H1 (cell line): ENCODE data around the gene KRT32. TPM values are rescaled to one million over a fixed set of nuclear protein-coding genes. Genes with fewer than 3 reads are reported as not detected.

Experiments
- CTCF ChIA-PET: fragments of 300-600 bp; sonication (Branson Sonifier 250); formaldehyde crosslinking; loops from one replicate; lab custom pipeline; 2021; ENCODE audit not compliant: partially characterized antibody; lab: Charles Lee
- POLR2A ChIA-PET: fragments of 300-600 bp; sonication (Branson Sonifier 250); formaldehyde crosslinking; loops from one replicate; lab custom pipeline; 2021; ENCODE audit warnings: inconsistent platforms; ENCODE audit not compliant: partially characterized antibody; lab: Charles Lee
- DNase-seq, 2 experiments: peaks; one replicate each; pipeline versions ENCODE4 v3.0.0 to v3.0.0-alpha.2; 2010 to 2022; ENCODE audit warnings: low spot score in 2 of 2, low read depth in 1 of 2, mixed read lengths in 1 of 2
- FAIRE-seq: peaks from 2 replicates; lab custom pipeline; 2011; peaks lifted over from hg19 to GRCh38; lab: Jason Lieb, UNC
- H2AFZ ChIP-seq: 2 replicates; pipeline ENCODE4 v1.8.1; 2012; ENCODE audit warnings: low read length, inconsistent platforms
- H2AK5ac ChIP-seq: 2 replicates; pipeline ENCODE4 v1.6.1; 2013; ENCODE audit warnings: low read depth, low read length
- H2BK120ac ChIP-seq: replicated peaks from 2 replicates; pipeline ENCODE3; 2013; ENCODE audit warnings: low read depth, low read length, inconsistent platforms
- H2BK12ac ChIP-seq: 2 replicates; pipeline ENCODE4 v1.6.1; 2013; ENCODE audit warnings: low read depth, low read length
- H2BK15ac ChIP-seq: 2 replicates; pipeline ENCODE4 v1.6.1; 2013; ENCODE audit warnings: low read length
- H2BK20ac ChIP-seq: 2 replicates; pipeline ENCODE4 v1.6.1; 2013; ENCODE audit warnings: low read length
- H2BK5ac ChIP-seq: 2 replicates; pipeline ENCODE4 v1.6.1; 2013; ENCODE audit warnings: low read depth, low read length
- H3K14ac ChIP-seq: 2 replicates; pipeline ENCODE4 v1.6.1; 2013; ENCODE audit warnings: inconsistent platforms; ENCODE audit not compliant: insufficient read length
- H3K18ac ChIP-seq: 2 replicates; pipeline ENCODE4 v1.6.1; 2013; ENCODE audit warnings: low read length; ENCODE audit errors: extremely low read depth
- H3K23ac ChIP-seq: 2 replicates; pipeline ENCODE4 v1.6.1; 2013; ENCODE audit warnings: inconsistent platforms; ENCODE audit not compliant: insufficient read length
- H3K23me2 ChIP-seq: 2 replicates; pipeline ENCODE4 v1.6.1; 2013; ENCODE audit warnings: low read depth, low read length
- H3K27ac ChIP-seq: 2 replicates; pipeline ENCODE4 v1.6.1; 2011; ENCODE audit warnings: low read depth, low read length, inconsistent platforms
- H3K27me3 ChIP-seq, 4 experiments: replicated peaks in 1 of 4; 1 replicate in 1 of 4; 2 replicates in 3 of 4; pipeline versions ENCODE4 v1.6.1 to v1.8.1; 2011 to 2013; ENCODE audit warnings: low read length in 3 of 4, mild to moderate bottlenecking in 3 of 4, inconsistent platforms in 2 of 4, mixed read lengths in 2 of 4, moderate library complexity in 1 of 4; ENCODE audit not compliant: control insufficient read depth in 3 of 4, insufficient read depth in 3 of 4; ENCODE audit errors: extremely low read depth in 1 of 4
- H3K36me3 ChIP-seq, 4 experiments: 2 replicates each; pipeline versions ENCODE4 v1.6.1 to v1.8.1; 2011 to 2013; ENCODE audit warnings: mild to moderate bottlenecking in 4 of 4, low read length in 3 of 4, moderate library complexity in 2 of 4, control low read depth in 1 of 4, inconsistent platforms in 1 of 4; ENCODE audit not compliant: insufficient read depth in 4 of 4, control insufficient read depth in 2 of 4
- H3K4ac ChIP-seq: replicated peaks from 2 replicates; pipeline ENCODE3; 2013; ENCODE audit warnings: low read length, low read depth, mixed read lengths, inconsistent platforms; ENCODE audit not compliant: insufficient read length
- H3K4me1 ChIP-seq, 4 experiments: replicated peaks in 1 of 4; 1 replicate in 1 of 4; 2 replicates in 3 of 4; pipeline versions ENCODE4 v1.6.1 to v1.8.1; 2011 to 2013; ENCODE audit warnings: low read length in 3 of 4, inconsistent platforms in 2 of 4, mixed read lengths in 1 of 4; ENCODE audit not compliant: insufficient read depth in 4 of 4, control insufficient read depth in 3 of 4
- H3K4me2 ChIP-seq, 2 experiments: 2 replicates each; pipeline versions ENCODE4 v1.6.1 to v1.8.1; 2011 to 2013; ENCODE audit warnings: low read depth in 2 of 2, low read length in 2 of 2, control low read depth in 1 of 2, inconsistent platforms in 1 of 2, mild to moderate bottlenecking in 1 of 2; ENCODE audit not compliant: insufficient read depth in 1 of 2
- H3K4me3 ChIP-seq, 4 experiments: fragments of 200-600, 300-600 bp in 1 of 4; sonication (generic), shearing (Covaris generic), sonication (Bioruptor Twin) in 1 of 4; 2 replicates each; pipeline versions ENCODE4 v1.5.1 to v1.8.1; 2011 to 2016; ENCODE audit warnings: low read length in 4 of 4, low read depth in 3 of 4, control low read depth in 2 of 4, inconsistent platforms in 2 of 4, mild to moderate bottlenecking in 2 of 4, mixed read lengths in 1 of 4, moderate library complexity in 1 of 4; ENCODE audit not compliant: insufficient read depth in 2 of 4; ENCODE audit errors: extremely low read depth in 1 of 4
- H3K56ac ChIP-seq: replicated peaks from 2 replicates; pipeline ENCODE3; 2013; ENCODE audit warnings: low read depth, mild to moderate bottlenecking, mixed read lengths, low read length, inconsistent platforms; ENCODE audit not compliant: insufficient read length
- H3K79me1 ChIP-seq: 2 replicates; pipeline ENCODE4 v1.6.1; 2013; ENCODE audit warnings: low read depth, low read length, control low read depth
- H3K79me2 ChIP-seq, 2 experiments: 2 replicates each; pipeline versions ENCODE4 v1.6.1 to v1.8.1; 2012 to 2013; ENCODE audit warnings: low read length in 2 of 2, mild to moderate bottlenecking in 2 of 2, inconsistent platforms in 1 of 2; ENCODE audit not compliant: insufficient read depth in 2 of 2, control insufficient read depth in 1 of 2
- H3K9ac ChIP-seq, 4 experiments: replicated peaks in 1 of 4; 1 replicate in 1 of 4; 2 replicates in 3 of 4; pipeline versions ENCODE4 v1.6.1 to v1.8.1; 2011 to 2013; ENCODE audit warnings: low read depth in 3 of 4, low read length in 3 of 4, control low read depth in 2 of 4, mild to moderate bottlenecking in 2 of 4, moderate library complexity in 2 of 4, inconsistent platforms in 1 of 4; ENCODE audit errors: extremely low read depth in 1 of 4
- H3K9me3 ChIP-seq, 2 experiments: 2 replicates each; pipeline versions ENCODE4 v1.6.1 to v1.8.1; 2012 to 2013; ENCODE audit warnings: mild to moderate bottlenecking in 2 of 2, moderate library complexity in 2 of 2, control low read depth in 1 of 2, inconsistent platforms in 1 of 2, low read depth in 1 of 2, low read length in 1 of 2, mixed read lengths in 1 of 2; ENCODE audit not compliant: insufficient read depth in 2 of 2
- H4K20me1 ChIP-seq, 2 experiments: replicated peaks in 1 of 2; 2 replicates each; pipeline versions ENCODE3 to v1.8.1; 2011 to 2013; ENCODE audit warnings: inconsistent platforms in 2 of 2, low read length in 2 of 2, mild to moderate bottlenecking in 1 of 2; ENCODE audit not compliant: insufficient read depth in 2 of 2, control insufficient read depth in 1 of 2
- H4K5ac ChIP-seq: 2 replicates; pipeline ENCODE4 v1.6.1; 2013; ENCODE audit warnings: low read length, low read depth, mixed read lengths, inconsistent platforms; ENCODE audit not compliant: insufficient read length
- H4K8ac ChIP-seq: 2 replicates; pipeline ENCODE4 v1.8.0; 2013; ENCODE audit warnings: mild to moderate bottlenecking, moderate library complexity, low read length, inconsistent platforms; ENCODE audit not compliant: insufficient read depth; ENCODE audit errors: extremely low read depth
- H4K91ac ChIP-seq: replicated peaks from 2 replicates; pipeline ENCODE3; 2013; ENCODE audit warnings: low read length, mixed read lengths, inconsistent platforms; ENCODE audit not compliant: insufficient read length
- ATF2 ChIP-seq: IDR thresholded peaks from 2 replicates; pipeline ENCODE4 v1.6.1; 2012; ENCODE audit warnings: low read length, inconsistent platforms
- WGBS, 2 experiments: shearing (Covaris generic) in 1 of 2; methylation state at CpG; one replicate each; pipeline versions ENCODE4 v1.1.6 to v1.1.7; 2013 to 2015; ENCODE audit warnings: low lambda C conversion rate in 2 of 2, mixed read lengths in 2 of 2, inconsistent platforms in 1 of 2, low coverage in 1 of 2, missing lambda C conversion rate in 1 of 2; ENCODE audit not compliant: insufficient replicate concordance in 2 of 2, insufficient coverage in 1 of 2, insufficient read length in 1 of 2; ENCODE audit errors: extremely low coverage in 1 of 2, missing lambda C conversion rate in 1 of 2; 5-methylcytosine and 5-hydroxymethylcytosine counted together
- polyA plus RNA-seq, 7 experiments: library from polyadenylated mRNA; depleted of rRNA in 3 of 7; stranded (reverse) in 5 of 7; unstranded in 2 of 7; fragments of >200 nt in 5 of 7; fragments of 200-250 nt in 2 of 7; gene quantifications; 1 replicate in 5 of 7; 2 replicates in 1 of 7; 4 replicates in 1 of 7; pipeline versions ENCODE4 v1.2.1 to v1.2.3, GENCODE V29; 2011 to 2013; ENCODE audit warnings: missing spikeins in 2 of 7, mixed read lengths in 2 of 7
- total RNA-seq: library from RNA; stranded (reverse); fragmentation: NEBNext Ultra II Directional; extraction: Animal tissue kit (Norgen Biotek cat#: 25700); gene quantifications from 2 replicates; pipeline ENCODE4 v1.2.1, GENCODE V29; 2021

The KRT32 gene
- total and polyA plus RNA-seq, 2 of the 8 experiments (the other 6 are each of a cell fraction or from before 2014, with no cell fraction given) = not detected

- H2BK12ac ChIP-seq = no peak overlapping the region
- CTCF ChIA-PET = interaction anchor here (1.0 to 3.1 kb wide), 8 partner anchors 10 to 124 kb away, joined by 3 to 10 read pairs (median 5); partner anchors contain the start of gene KRT13
Measured at GRCh38 chr17:41446806-41447205, 20.4 kb downstream of the KRT32 start.

More at GRCh38 chr17:41446806-41447205, 20.4 kb downstream of the KRT32 start:
- H3K79me2 ChIP-seq = no peaks in the 10 kb centered on the region
- no peak for TF ChIP-seq ATF2
- H3K9ac ChIP-seq = no peak overlapping the region
- no peak overlapping the region for H3K4ac ChIP-seq
- no peaks in the 10 kb centered on the region for H4K20me1 ChIP-seq
- no peak overlapping the region for H2BK20ac ChIP-seq
- no peak overlapping the region for H3K4me2 ChIP-seq
- H3K4me1 ChIP-seq = no peaks in the 10 kb centered on the region; a peak in 1 of 7 replicates
- no peak overlapping the region for H4K5ac ChIP-seq
- POLR2A ChIA-PET = interaction anchor here (1.2 kb wide), 1 partner anchor 81 kb away, joined by 3 read pairs; the partner anchor contains the start of gene KRT19
- no peak overlapping the region for H2BK120ac ChIP-seq
- H3K9me3 ChIP-seq = peaks cover 3 to 5% of the 10 kb centered on the region in 2 experiments; a peak in 2 of 4 replicates
- H4K8ac ChIP-seq = no peak overlapping the region
- no peak overlapping the region for H3K14ac ChIP-seq
- H3K23me2 ChIP-seq = no peaks in the 10 kb centered on the region; the same call in 1 of the 2 replicates
- H2AFZ ChIP-seq = no peak overlapping the region
- no peaks in the 10 kb centered on the region for H3K79me1 ChIP-seq
- DNase-seq (no peak), FAIRE-seq (no peak)
- H3K56ac ChIP-seq = no peak overlapping the region
- no peak overlapping the region for H3K23ac ChIP-seq
- WGBS, 2 experiments = 57% methylated on average over 2 of the region's 2 CpGs; no CpG with 5 or more reads in 1 of the 2 experiments
- no peak overlapping the region for H3K27ac ChIP-seq
- H3K18ac ChIP-seq = no peak overlapping the region
- H2BK5ac ChIP-seq = no peak overlapping the region
- no peaks in the 10 kb centered on the region for H3K36me3 ChIP-seq
- H2BK15ac ChIP-seq = no peak overlapping the region
- no peaks in the 10 kb centered on the region; a peak in 1 of 7 replicates for H3K27me3 ChIP-seq
- H3K4me3 ChIP-seq = no peak overlapping the region
- no peak overlapping the region for H4K91ac ChIP-seq
- no peak overlapping the region for H2AK5ac ChIP-seq
